ENCODE data around the gene CCDC178.

Gene CCDC178

DNA sequence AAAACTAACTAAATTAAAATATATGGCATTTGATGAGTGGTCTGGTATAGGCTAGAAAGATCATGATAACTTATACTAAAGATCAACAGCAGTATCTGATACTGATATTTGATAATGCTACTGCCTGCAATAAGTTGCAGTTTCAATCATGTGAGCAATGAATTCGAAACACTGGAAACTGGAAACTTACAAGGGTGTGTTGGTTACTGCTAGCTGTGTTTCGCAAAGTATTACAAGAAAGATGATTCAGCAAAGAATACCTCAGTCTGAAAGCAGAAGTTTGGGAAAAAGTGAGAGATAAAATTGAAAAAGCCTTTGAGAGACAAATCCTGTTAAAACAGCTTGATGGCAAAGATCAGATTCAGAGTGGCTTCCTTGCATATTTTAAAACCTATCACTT lies 294.5 kb downstream of the CCDC178 start:
- H3K27me3 ChIP-seq (replicated peaks in 2 of 5; ENCODE audit: control insufficient read depth in 4 of 5, insufficient read depth in 5 of 5, low read length in 4 of 5): no peaks in the 10 kb centered on the region
- H3K4me1 ChIP-seq (ENCODE audit: control extremely low read depth in 1 of 4, control insufficient read depth in 4 of 4, insufficient read depth in 4 of 4, low read length in 3 of 4): no peaks in the 10 kb centered on the region
- POLR2A ChIA-PET: no interaction called here
- H3K36me3 ChIP-seq (ENCODE audit: control insufficient read depth in 4 of 4, insufficient read depth in 4 of 4, low read length in 3 of 4): no peaks in the 10 kb centered on the region
- CTCF ChIA-PET: no interaction called here
- H3K9me3 ChIP-seq (ENCODE audit: control extremely low read depth in 1 of 5, control insufficient read depth in 4 of 5, insufficient read depth in 2 of 5, low read depth in 1 of 5, low read length in 4 of 5): peaks cover 0 to 2% (median 0%) of the 10 kb centered on the region in 5 experiments
- DNase-seq: peak in 1 of 3 donors; percentile 1
- WGBS (ENCODE audit: insufficient coverage): 54% methylated on average over 2 of the region's 2 CpGs
- H3K4me3 ChIP-seq (ENCODE audit: control insufficient read depth in 1 of 7, extremely low read depth in 1 of 7, insufficient read depth in 4 of 7, low read depth in 2 of 7, low read length in 6 of 7): no peak overlapping the region
- H3K27ac ChIP-seq (ENCODE audit: insufficient read depth in 1 of 2, low read depth in 1 of 2, low read length in 2 of 2, poor library complexity in 1 of 2, severe bottlenecking in 2 of 2): no peak overlapping the region

DNA sequence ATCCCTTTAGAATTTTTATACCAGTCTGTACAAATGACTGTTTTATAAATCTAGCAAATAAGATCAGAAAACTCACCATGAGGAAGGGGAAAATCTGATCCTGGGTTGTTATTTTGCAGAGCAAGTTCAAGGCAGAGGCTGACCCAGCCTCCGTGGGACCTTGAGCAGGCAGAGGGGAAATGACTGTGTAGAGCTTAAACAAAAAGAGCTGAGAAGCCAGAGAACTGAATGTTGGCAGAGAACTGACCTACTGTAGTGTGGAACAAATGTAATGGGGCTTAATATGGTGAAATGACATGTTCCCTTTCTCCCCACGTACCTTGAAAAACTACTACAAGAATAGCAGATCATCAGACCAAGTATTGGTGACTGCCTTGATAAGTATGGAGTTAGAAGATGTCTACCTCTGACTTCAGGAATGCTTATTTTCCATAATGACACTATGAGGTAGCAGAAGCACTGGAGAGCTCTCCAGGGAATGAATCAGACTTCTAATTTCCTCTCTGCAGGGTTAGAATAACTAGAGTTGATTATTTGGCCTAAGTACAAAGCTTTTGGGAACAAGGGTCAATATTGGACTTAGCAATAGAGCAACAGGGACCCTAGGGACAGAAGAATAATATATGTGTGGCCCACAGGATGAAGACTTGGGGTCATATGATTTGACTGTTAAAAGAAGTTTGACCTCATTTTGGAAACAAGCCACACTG lies 304.4 kb downstream of the CCDC178 start:
- H3K36me3 ChIP-seq (ENCODE audit: control insufficient read depth in 4 of 4, insufficient read depth in 4 of 4, low read length in 3 of 4): no peaks in the 10 kb centered on the region
- 69% methylated on average over 1 of the region's 2 CpGs for WGBS (ENCODE audit: insufficient coverage)
- H3K27me3 ChIP-seq (replicated peaks in 2 of 5; ENCODE audit: control insufficient read depth in 4 of 5, insufficient read depth in 5 of 5, low read length in 4 of 5): no peaks in the 10 kb centered on the region
- H3K4me1 ChIP-seq (ENCODE audit: control extremely low read depth in 1 of 4, control insufficient read depth in 4 of 4, insufficient read depth in 4 of 4, low read length in 3 of 4): no peaks in the 10 kb centered on the region
- ChIA-PET POLR2A (no interaction called here), CTCF (interaction anchor here (1.3 kb wide), 1 partner anchor 12 kb away, joined by 3 read pairs; no protein-coding TSS in a partner anchor)
- H3K9me3 ChIP-seq (ENCODE audit: control extremely low read depth in 1 of 5, control insufficient read depth in 4 of 5, insufficient read depth in 2 of 5, low read depth in 1 of 5, low read length in 4 of 5): no peaks in the 10 kb centered on the region
- no peak overlapping the region for H3K27ac ChIP-seq (ENCODE audit: insufficient read depth in 1 of 2, low read depth in 1 of 2, low read length in 2 of 2, poor library complexity in 1 of 2, severe bottlenecking in 2 of 2)
- no peak overlapping the region for H3K4me3 ChIP-seq (ENCODE audit: control insufficient read depth in 1 of 7, extremely low read depth in 1 of 7, insufficient read depth in 4 of 7, low read depth in 2 of 7, low read length in 6 of 7)
- no peak for DNase-seq

DNA sequence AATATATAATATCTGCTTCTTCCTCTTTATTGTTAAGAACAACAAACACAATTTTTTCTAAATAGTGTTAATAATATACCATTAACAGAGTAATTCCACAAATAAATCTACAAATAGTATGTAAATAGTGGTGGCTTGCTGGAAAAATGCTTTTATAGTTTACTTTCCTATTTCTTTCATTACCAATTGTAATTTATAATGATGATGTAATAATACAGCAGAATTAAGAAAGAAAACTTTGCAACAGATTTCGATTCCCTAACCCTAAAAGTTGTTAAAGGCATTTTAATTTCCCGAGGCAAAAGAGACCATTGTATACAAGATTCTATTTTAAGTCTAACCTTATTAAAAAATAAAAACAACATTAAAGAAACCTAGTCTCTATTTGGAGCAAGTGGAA lies 307.9 kb downstream of the CCDC178 start:
- ChIA-PET CTCF (no interaction called here), POLR2A (no interaction called here)
- Histone ChIP-seq H3K4me3 (ENCODE audit: control insufficient read depth in 1 of 7, extremely low read depth in 1 of 7, insufficient read depth in 4 of 7, low read depth in 2 of 7, low read length in 6 of 7) (no peak overlapping the region), H3K27me3 (replicated peaks in 2 of 5; ENCODE audit: control insufficient read depth in 4 of 5, insufficient read depth in 5 of 5, low read length in 4 of 5) (no peaks in the 10 kb centered on the region), H3K4me1 (ENCODE audit: control extremely low read depth in 1 of 4, control insufficient read depth in 4 of 4, insufficient read depth in 4 of 4, low read length in 3 of 4) (no peaks in the 10 kb centered on the region), H3K36me3 (ENCODE audit: control insufficient read depth in 4 of 4, insufficient read depth in 4 of 4, low read length in 3 of 4) (no peaks in the 10 kb centered on the region), H3K27ac (ENCODE audit: insufficient read depth in 1 of 2, low read depth in 1 of 2, low read length in 2 of 2, poor library complexity in 1 of 2, severe bottlenecking in 2 of 2) (no peak overlapping the region), H3K9me3 (ENCODE audit: control extremely low read depth in 1 of 5, control insufficient read depth in 4 of 5, insufficient read depth in 2 of 5, low read depth in 1 of 5, low read length in 4 of 5) (no peaks in the 10 kb centered on the region)
- no CpG with 5 or more reads among the region's 2 CpGs for WGBS (ENCODE audit: insufficient coverage)
- no peak for DNase-seq

DNA sequence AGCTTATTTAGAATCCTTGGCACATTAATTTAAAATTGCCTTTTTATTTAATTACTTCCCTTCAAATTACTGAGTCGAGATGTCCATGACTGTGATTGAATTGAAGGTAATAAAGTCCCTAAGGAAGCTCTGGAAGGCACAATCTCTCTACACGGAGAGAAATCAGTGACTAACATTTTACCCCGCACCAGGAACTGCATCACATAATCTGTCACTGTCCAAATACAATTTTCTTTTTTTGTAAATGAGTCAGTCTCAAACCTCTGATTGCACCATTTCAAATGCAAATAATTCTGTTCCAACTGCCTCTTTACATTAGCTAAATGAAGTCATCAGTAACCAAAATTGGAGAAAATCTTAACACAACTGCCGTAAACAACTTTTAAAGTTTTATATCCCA lies 311.9 kb downstream of the CCDC178 start:
- Histone ChIP-seq H3K36me3 (ENCODE audit: control insufficient read depth in 4 of 4, insufficient read depth in 4 of 4, low read length in 3 of 4) (no peaks in the 10 kb centered on the region), H3K27ac (ENCODE audit: insufficient read depth in 1 of 2, low read depth in 1 of 2, low read length in 2 of 2, poor library complexity in 1 of 2, severe bottlenecking in 2 of 2) (no peak overlapping the region), H3K4me3 (ENCODE audit: control insufficient read depth in 1 of 7, extremely low read depth in 1 of 7, insufficient read depth in 4 of 7, low read depth in 2 of 7, low read length in 6 of 7) (no peak overlapping the region), H3K9me3 (ENCODE audit: control extremely low read depth in 1 of 5, control insufficient read depth in 4 of 5, insufficient read depth in 2 of 5, low read depth in 1 of 5, low read length in 4 of 5) (no peaks in the 10 kb centered on the region), H3K27me3 (replicated peaks in 2 of 5; ENCODE audit: control insufficient read depth in 4 of 5, insufficient read depth in 5 of 5, low read length in 4 of 5) (peaks cover 0 to 4% (median 0%) of the 10 kb centered on the region in 5 experiments), H3K4me1 (ENCODE audit: control extremely low read depth in 1 of 4, control insufficient read depth in 4 of 4, insufficient read depth in 4 of 4, low read length in 3 of 4) (no peaks in the 10 kb centered on the region)
- ChIA-PET POLR2A (no interaction called here), CTCF (no interaction called here)
- no peak for DNase-seq
- WGBS (ENCODE audit: insufficient coverage): 100% methylated on average over 2 of the region's 4 CpGs

DNA sequence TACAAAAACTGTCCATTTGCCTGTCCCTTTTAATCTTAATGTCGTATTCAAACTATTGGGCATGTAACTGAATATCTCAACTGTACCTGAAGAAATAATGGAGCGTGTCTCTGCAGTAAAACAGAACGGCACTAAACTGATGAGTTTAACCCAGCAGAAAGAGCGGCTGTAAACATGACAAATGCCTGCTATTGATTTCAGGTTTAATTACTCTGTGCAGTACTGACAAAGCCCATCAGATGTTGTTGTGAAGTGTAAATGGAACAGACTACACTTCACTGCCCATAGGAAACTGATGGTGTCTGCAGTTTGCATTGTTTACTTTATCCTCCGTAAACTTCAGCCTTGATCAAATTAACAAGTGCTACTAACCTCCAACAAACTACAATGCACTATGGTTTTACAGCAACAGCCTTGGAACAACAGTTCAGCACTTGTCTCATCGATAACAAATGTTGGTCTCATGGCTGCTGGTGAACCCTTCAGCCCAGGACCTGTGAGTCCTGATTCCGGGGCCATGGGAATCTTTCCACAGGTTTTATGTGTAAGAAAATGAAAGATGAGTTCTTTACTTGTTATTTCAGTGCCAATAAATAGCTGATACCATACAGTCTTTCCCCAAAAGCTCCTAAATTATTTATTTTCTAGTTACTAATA lies 316.5 kb downstream of the CCDC178 start:
- 89% methylated on average over 5 of the region's 7 CpGs for WGBS (ENCODE audit: insufficient coverage)
- Histone ChIP-seq H3K27me3 (replicated peaks in 2 of 5; ENCODE audit: control insufficient read depth in 4 of 5, insufficient read depth in 5 of 5, low read length in 4 of 5) (peaks cover 0 to 4% (median 0%) of the 10 kb centered on the region in 5 experiments), H3K4me1 (ENCODE audit: control extremely low read depth in 1 of 4, control insufficient read depth in 4 of 4, insufficient read depth in 4 of 4, low read length in 3 of 4) (no peaks in the 10 kb centered on the region), H3K36me3 (ENCODE audit: control insufficient read depth in 4 of 4, insufficient read depth in 4 of 4, low read length in 3 of 4) (no peaks in the 10 kb centered on the region), H3K4me3 (ENCODE audit: control insufficient read depth in 1 of 7, extremely low read depth in 1 of 7, insufficient read depth in 4 of 7, low read depth in 2 of 7, low read length in 6 of 7) (no peak overlapping the region), H3K9me3 (ENCODE audit: control extremely low read depth in 1 of 5, control insufficient read depth in 4 of 5, insufficient read depth in 2 of 5, low read depth in 1 of 5, low read length in 4 of 5) (no peaks in the 10 kb centered on the region), H3K27ac (ENCODE audit: insufficient read depth in 1 of 2, low read depth in 1 of 2, low read length in 2 of 2, poor library complexity in 1 of 2, severe bottlenecking in 2 of 2) (no peak overlapping the region)
- CTCF ChIA-PET: interaction anchor here (1.0 kb wide), 1 partner anchor 12 kb away, joined by 3 read pairs; no protein-coding TSS in a partner anchor
- DNase-seq: no peak
- POLR2A ChIA-PET: no interaction called here

DNA sequence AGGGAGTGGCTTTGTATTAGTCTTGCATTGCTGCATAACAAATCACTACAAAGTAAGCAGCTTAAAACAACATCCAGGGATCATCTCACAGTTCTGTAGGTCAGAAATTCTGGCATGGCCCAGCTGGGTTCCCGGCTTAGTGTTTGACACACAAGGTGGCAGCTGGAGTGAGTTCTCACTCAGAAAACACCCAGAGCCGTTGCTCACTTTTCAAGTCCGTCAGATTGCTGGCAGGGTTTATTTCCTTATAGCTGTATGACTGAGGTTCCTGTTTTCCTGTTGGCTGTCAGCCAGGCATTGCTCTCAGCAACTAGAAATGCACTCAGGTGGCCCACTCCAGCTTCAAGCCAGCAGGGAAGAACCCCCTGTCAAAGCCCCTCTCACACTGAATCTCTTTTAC lies 324.1 kb downstream of the CCDC178 start:
- POLR2A ChIA-PET: no interaction called here
- Histone ChIP-seq H3K27ac (ENCODE audit: insufficient read depth in 1 of 2, low read depth in 1 of 2, low read length in 2 of 2, poor library complexity in 1 of 2, severe bottlenecking in 2 of 2) (no peak overlapping the region), H3K36me3 (ENCODE audit: control insufficient read depth in 4 of 4, insufficient read depth in 4 of 4, low read length in 3 of 4) (no peaks in the 10 kb centered on the region), H3K4me3 (ENCODE audit: control insufficient read depth in 1 of 7, extremely low read depth in 1 of 7, insufficient read depth in 4 of 7, low read depth in 2 of 7, low read length in 6 of 7) (no peak overlapping the region), H3K27me3 (replicated peaks in 2 of 5; ENCODE audit: control insufficient read depth in 4 of 5, insufficient read depth in 5 of 5, low read length in 4 of 5) (no peaks in the 10 kb centered on the region), H3K4me1 (ENCODE audit: control extremely low read depth in 1 of 4, control insufficient read depth in 4 of 4, insufficient read depth in 4 of 4, low read length in 3 of 4) (no peaks in the 10 kb centered on the region), H3K9me3 (ENCODE audit: control extremely low read depth in 1 of 5, control insufficient read depth in 4 of 5, insufficient read depth in 2 of 5, low read depth in 1 of 5, low read length in 4 of 5) (no peaks in the 10 kb centered on the region)
- 0% methylated on average over 3 of the region's 3 CpGs for WGBS (ENCODE audit: insufficient coverage)
- DNase-seq: peak in 2 of 3 donors; percentile 11 to 17
- CTCF ChIA-PET: no interaction called here

DNA sequence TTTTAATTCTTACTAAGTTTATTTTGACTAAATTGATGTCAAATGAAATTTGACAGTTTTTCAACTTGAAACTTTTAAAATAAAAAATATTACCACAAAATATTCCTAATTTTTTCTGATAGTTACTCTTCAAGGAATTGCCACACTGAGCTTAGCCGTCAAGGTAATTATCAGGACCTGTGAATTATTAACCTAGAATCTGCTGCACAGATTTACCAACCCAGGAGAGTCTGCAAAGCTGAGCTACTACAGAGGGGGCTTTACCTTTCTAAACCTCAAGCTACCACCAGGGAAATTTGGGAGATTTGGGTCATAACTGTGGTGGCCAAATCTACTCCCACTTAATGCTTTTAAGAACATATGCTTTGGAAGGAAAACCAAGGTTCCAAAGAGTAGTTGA lies 324.6 kb downstream of the CCDC178 start:
- H3K36me3 ChIP-seq (ENCODE audit: control insufficient read depth in 4 of 4, insufficient read depth in 4 of 4, low read length in 3 of 4): no peaks in the 10 kb centered on the region
- no peaks in the 10 kb centered on the region for H3K4me1 ChIP-seq (ENCODE audit: control extremely low read depth in 1 of 4, control insufficient read depth in 4 of 4, insufficient read depth in 4 of 4, low read length in 3 of 4)
- no peak overlapping the region for H3K27ac ChIP-seq (ENCODE audit: insufficient read depth in 1 of 2, low read depth in 1 of 2, low read length in 2 of 2, poor library complexity in 1 of 2, severe bottlenecking in 2 of 2)
- DNase-seq: no peak
- no peak overlapping the region for H3K4me3 ChIP-seq (ENCODE audit: control insufficient read depth in 1 of 7, extremely low read depth in 1 of 7, insufficient read depth in 4 of 7, low read depth in 2 of 7, low read length in 6 of 7)
- POLR2A ChIA-PET: no interaction called here
- 100% methylated on average over 1 of the region's 1 CpG for WGBS (ENCODE audit: insufficient coverage)
- CTCF ChIA-PET: no interaction called here
- H3K9me3 ChIP-seq (ENCODE audit: control extremely low read depth in 1 of 5, control insufficient read depth in 4 of 5, insufficient read depth in 2 of 5, low read depth in 1 of 5, low read length in 4 of 5): no peaks in the 10 kb centered on the region
- H3K27me3 ChIP-seq (replicated peaks in 2 of 5; ENCODE audit: control insufficient read depth in 4 of 5, insufficient read depth in 5 of 5, low read length in 4 of 5): no peaks in the 10 kb centered on the region

Data from common myeloid progenitor, CD34-positive (primary cell).